ENCODE data around the gene CERS1.

CERS1 gene

GRCh38 chr19:18940769-18941627 is 45.0 kb upstream of the CERS1 start, which contains the start of gene HOMER3:
Gene HOMER3 (minus strand): TSS chr19:18941217. CDS start chr19:18938982, 2,235 bp downstream.
- H3K4me3 ChIP-seq (ENCODE audit: control insufficient read depth, low read depth, low read length), result peak within 1 kb of the TSS; percentile 88
- TF ChIP-seq CTCF (IDR thresholded peaks at IDR 0.05; ENCODE audit: control insufficient read depth, insufficient read depth, low read depth, low read length, missing control alignments), result peak; percentile 50
- DNase-seq (ENCODE audit: low read depth), result no peak

- peak overlapping the region; percentile 88 for H3K4me3 ChIP-seq (ENCODE audit: control insufficient read depth, low read depth, low read length)
- TF ChIP-seq CTCF (IDR thresholded peaks at IDR 0.05; ENCODE audit: control insufficient read depth, insufficient read depth, low read depth, low read length, missing control alignments), result no peak
- DNase-seq (ENCODE audit: low read depth), result no peak
These were observed 44.2 kb upstream of the CERS1 start for GRCh38 chr19:18939922-18940768.

GRCh38 chr19:18939163-18939562 is 43.2 kb upstream of the CERS1 start:
- H3K4me3 ChIP-seq (ENCODE audit: control insufficient read depth, low read depth, low read length), result peak overlapping the region; percentile 88
- DNase-seq (ENCODE audit: low read depth), result no peak
- TF ChIP-seq CTCF (IDR thresholded peaks at IDR 0.05; ENCODE audit: control insufficient read depth, insufficient read depth, low read depth, low read length, missing control alignments), result no peak

- no peak overlapping the region for H3K4me3 ChIP-seq (ENCODE audit: control insufficient read depth, low read depth, low read length)
- no peak for DNase-seq (ENCODE audit: low read depth)
- no peak for TF ChIP-seq CTCF (IDR thresholded peaks at IDR 0.05; ENCODE audit: control insufficient read depth, insufficient read depth, low read depth, low read length, missing control alignments)
These were observed 37.3 kb upstream of the CERS1 start for GRCh38 chr19:18933297-18933696.

GRCh38 chr19:18932216-18932841 is 36.4 kb upstream of the CERS1 start:
- H3K4me3 ChIP-seq (ENCODE audit: control insufficient read depth, low read depth, low read length), result no peak overlapping the region
- no peak for DNase-seq (ENCODE audit: low read depth)
- no peak for TF ChIP-seq CTCF (IDR thresholded peaks at IDR 0.05; ENCODE audit: control insufficient read depth, insufficient read depth, low read depth, low read length, missing control alignments)
